Activated CD4-positive, alpha-beta T cell treated with anti-CD3 and anti-CD28 coated beads for 4 hours (primary cell): Measurements from ENCODE around the gene CAPN13.

Source experiments
- DNase-seq, 2 donors: peaks; one replicate each; pipeline ENCODE4 v3.0.0-alpha.2; 2020

CAPN13 gene

GRCh38 chr2:30807249-30807648 is at the start of gene CAPN13:
Gene CAPN13 (minus strand): TSS chr2:30807446. CDS start chr2:30787325, 20,121 bp downstream.
- no peak for DNase-seq

GRCh38 chr2:30847841-30848240 is 40.6 kb upstream of the CAPN13 start:
- no peak for DNase-seq

GRCh38 chr2:30847329-30847728 is 40.1 kb upstream of the CAPN13 start:
- no peak for DNase-seq

GRCh38 chr2:30828586-30828985 is 21.3 kb upstream of the CAPN13 start:
- no peak for DNase-seq

GRCh38 chr2:30826916-30827315 is 19.7 kb upstream of the CAPN13 start:
- DNase-seq: no peak

- DNase-seq: no peak
Measured at GRCh38 chr2:30826481-30826880, 19.2 kb upstream of the CAPN13 start.

- DNase-seq: no peak
Measured at GRCh38 chr2:30823452-30823851, 16.2 kb upstream of the CAPN13 start.

GRCh38 chr2:30821960-30822359 is 14.7 kb upstream of the CAPN13 start:
- no peak for DNase-seq

- no peak for DNase-seq
Measured at GRCh38 chr2:30820381-30821055, 13.3 kb upstream of the CAPN13 start.

- no peak for DNase-seq
Measured at GRCh38 chr2:30809938-30810337, 2.7 kb upstream of the CAPN13 start.

- no peak for DNase-seq
Measured at GRCh38 chr2:30808695-30809094, 1.4 kb upstream of the CAPN13 start.

GRCh38 chr2:30803281-30803680 is 4.0 kb downstream of the CAPN13 start:
- no peak for DNase-seq

- DNase-seq: no peak
Measured at GRCh38 chr2:30802611-30803010, 4.6 kb downstream of the CAPN13 start.

- no peak for DNase-seq
Measured at GRCh38 chr2:30801821-30802455, 5.3 kb downstream of the CAPN13 start.

- DNase-seq: no peak
Measured at GRCh38 chr2:30800159-30800558, 7.1 kb downstream of the CAPN13 start.

GRCh38 chr2:30799366-30799765 is 7.9 kb downstream of the CAPN13 start:
- DNase-seq: no peak

GRCh38 chr2:30798536-30798991 is 8.7 kb downstream of the CAPN13 start:
- DNase-seq: no peak

- DNase-seq: no peak
Measured at GRCh38 chr2:30797381-30798015, 9.7 kb downstream of the CAPN13 start.

GRCh38 chr2:30796699-30797098 is 10.5 kb downstream of the CAPN13 start:
- no peak for DNase-seq

- no peak for DNase-seq
Measured at GRCh38 chr2:30792521-30792920, 14.7 kb downstream of the CAPN13 start.

- DNase-seq: no peak
Measured at GRCh38 chr2:30790879-30791278, 16.4 kb downstream of the CAPN13 start.

GRCh38 chr2:30789670-30790210 is 17.5 kb downstream of the CAPN13 start:
- no peak for DNase-seq

GRCh38 chr2:30786923-30787685 is 20.1 kb downstream of the CAPN13 start:
- no peak for DNase-seq
